Loucy (cell line): Measurements from ENCODE around the gene IL33.

Source experiments
- H2AFZ ChIP-seq: fragments of 200-600 bp; sonication (generic); 2 replicates; pipeline ENCODE4 v1.6.0; 2016; ENCODE audit warnings: antibody characterized with exemption, mild to moderate bottlenecking, low read length, moderate library complexity
- H3F3A ChIP-seq: fragments of 200-600 bp; 2 replicates; pipeline ENCODE4 v1.6.0; 2016; ENCODE audit warnings: antibody characterized with exemption, low read depth, mild to moderate bottlenecking
- H3K27me3 ChIP-seq: fragments of 200-600 bp; sonication (generic); 2 replicates; pipeline ENCODE4 v1.6.1; 2014; ENCODE audit warnings: low read length, mild to moderate bottlenecking; ENCODE audit not compliant: insufficient read depth, poor library complexity, severe bottlenecking
- H3K36me3 ChIP-seq: fragments of 200-600 bp; sonication (generic); 2 replicates; pipeline ENCODE4 v1.6.1; 2016; ENCODE audit warnings: low read length; ENCODE audit not compliant: insufficient read depth
- H3K4me1 ChIP-seq: fragments of 200-600 bp; sonication (generic); 2 replicates; pipeline ENCODE4 v1.5.1; 2014; ENCODE audit warnings: low read length, mild to moderate bottlenecking; ENCODE audit not compliant: insufficient read depth, poor library complexity, severe bottlenecking
- H3K4me2 ChIP-seq: fragments of 200-600 bp; sonication (generic); 2 replicates; pipeline ENCODE4 v1.6.0; 2014; ENCODE audit warnings: antibody characterized with exemption, low read length, low read depth, mild to moderate bottlenecking; ENCODE audit not compliant: poor library complexity, severe bottlenecking
- H3K4me3 ChIP-seq: fragments of 200-600 bp; sonication (generic); 2 replicates; pipeline ENCODE4 v1.5.1; 2014; ENCODE audit warnings: low read length, mild to moderate bottlenecking, mixed read lengths; ENCODE audit not compliant: poor library complexity, severe bottlenecking
- H3K79me2 ChIP-seq: fragments of 200-600 bp; sonication (generic); 2 replicates; pipeline ENCODE4 v1.6.1; 2014; ENCODE audit warnings: low read length; ENCODE audit not compliant: insufficient read depth
- H3K9ac ChIP-seq: fragments of 200-600 bp; sonication (generic); 2 replicates; pipeline ENCODE4 v1.6.0; 2014; ENCODE audit warnings: mild to moderate bottlenecking, low read depth, low read length, moderate library complexity; ENCODE audit not compliant: poor library complexity, severe bottlenecking
- H3K9me2 ChIP-seq: fragments of 200-600 bp; sonication (generic); replicated peaks from 2 replicates; pipeline ENCODE4 v1.6.1; 2016; ENCODE audit warnings: low read depth, low read length, mixed read lengths
- H3K9me3 ChIP-seq: fragments of 200-600 bp; sonication (generic); 2 replicates; pipeline ENCODE4 v1.6.1; 2014; ENCODE audit warnings: mild to moderate bottlenecking, antibody characterized with exemption, low read length, low read depth; ENCODE audit not compliant: insufficient read depth
- H4K20me1 ChIP-seq: fragments of 200-600 bp; sonication (generic); 2 replicates; pipeline ENCODE4 v1.6.0; 2014; ENCODE audit warnings: antibody characterized with exemption, low read length, mild to moderate bottlenecking; ENCODE audit not compliant: insufficient read depth, poor library complexity, severe bottlenecking
- EZH2phosphoT487 ChIP-seq: fragments of 200-600 bp; IDR thresholded peaks from 2 replicates; pipeline ENCODE4 v1.6.1; 2018; ENCODE audit warnings: antibody characterized with exemption, mild to moderate bottlenecking, moderate library complexity, borderline replicate concordance
- TF ChIP-seq, protein P1 (sequence below): fragments of 200-600 bp; sonication (generic); conservative IDR thresholded peaks from 2 replicates; pipeline ENCODE4 v1.5.1; 2014; ENCODE audit warnings: mild to moderate bottlenecking, antibody characterized with exemption, low read length

Gene IL33

DNA sequence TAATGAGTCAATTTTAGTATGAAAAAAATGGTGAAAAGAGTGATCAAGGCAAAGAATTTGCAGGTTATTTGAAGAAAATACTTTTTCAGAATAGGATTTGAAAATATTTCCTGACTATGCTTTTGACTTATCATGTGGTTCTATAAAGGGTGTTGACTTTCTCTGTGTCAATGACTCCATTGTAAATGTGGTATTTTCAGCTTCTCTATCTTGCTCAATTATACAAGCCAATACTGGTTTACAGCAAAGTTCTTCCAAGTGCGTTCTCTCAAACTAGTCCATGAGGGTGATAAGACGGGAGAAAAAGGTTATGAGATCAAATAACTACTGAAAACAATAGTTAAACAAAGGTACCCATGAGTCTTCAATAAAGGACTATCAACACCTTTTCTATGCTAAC, 21.7 kb downstream of the IL33 start:
- Histone ChIP-seq H3F3A (no peaks in the 10 kb centered on the region), H3K27me3 (no peaks in the 10 kb centered on the region), H3K4me3 (no peak overlapping the region), H3K9me3 (no peaks in the 10 kb centered on the region), H3K79me2 (no peaks in the 10 kb centered on the region), H3K36me3 (no peaks in the 10 kb centered on the region), H4K20me1 (no peaks in the 10 kb centered on the region), H3K9ac (no peak overlapping the region), H3K4me2 (no peak overlapping the region), H3K9me2 (no peaks in the 10 kb centered on the region), H2AFZ (no peak overlapping the region), H3K4me1 (no peaks in the 10 kb centered on the region)
- TF ChIP-seq, protein P1, sequence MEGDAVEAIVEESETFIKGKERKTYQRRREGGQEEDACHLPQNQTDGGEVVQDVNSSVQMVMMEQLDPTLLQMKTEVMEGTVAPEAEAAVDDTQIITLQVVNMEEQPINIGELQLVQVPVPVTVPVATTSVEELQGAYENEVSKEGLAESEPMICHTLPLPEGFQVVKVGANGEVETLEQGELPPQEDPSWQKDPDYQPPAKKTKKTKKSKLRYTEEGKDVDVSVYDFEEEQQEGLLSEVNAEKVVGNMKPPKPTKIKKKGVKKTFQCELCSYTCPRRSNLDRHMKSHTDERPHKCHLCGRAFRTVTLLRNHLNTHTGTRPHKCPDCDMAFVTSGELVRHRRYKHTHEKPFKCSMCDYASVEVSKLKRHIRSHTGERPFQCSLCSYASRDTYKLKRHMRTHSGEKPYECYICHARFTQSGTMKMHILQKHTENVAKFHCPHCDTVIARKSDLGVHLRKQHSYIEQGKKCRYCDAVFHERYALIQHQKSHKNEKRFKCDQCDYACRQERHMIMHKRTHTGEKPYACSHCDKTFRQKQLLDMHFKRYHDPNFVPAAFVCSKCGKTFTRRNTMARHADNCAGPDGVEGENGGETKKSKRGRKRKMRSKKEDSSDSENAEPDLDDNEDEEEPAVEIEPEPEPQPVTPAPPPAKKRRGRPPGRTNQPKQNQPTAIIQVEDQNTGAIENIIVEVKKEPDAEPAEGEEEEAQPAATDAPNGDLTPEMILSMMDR: no peak
- TF ChIP-seq EZH2phosphoT487: no peak

DNA sequence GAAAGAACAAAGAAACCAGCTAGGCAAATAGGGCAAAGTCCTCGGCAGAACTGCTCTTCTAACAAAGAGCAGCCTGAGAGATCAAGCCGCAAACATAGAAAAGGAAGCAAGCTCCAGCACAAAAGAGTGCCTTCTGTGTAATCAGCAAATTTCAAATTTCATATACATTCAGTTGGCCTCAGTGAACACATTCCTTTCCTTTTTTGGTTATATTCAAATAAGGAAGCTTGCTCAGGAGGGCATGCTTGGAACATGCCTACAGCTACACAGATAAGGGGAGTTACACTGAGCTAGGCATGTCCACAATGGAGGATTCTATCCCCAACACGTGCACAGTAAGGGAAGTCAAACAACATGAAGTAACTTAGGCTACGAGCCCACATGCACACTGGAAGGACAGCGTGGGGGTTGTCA, 23.4 kb downstream of the IL33 start:
- H3K9me3 ChIP-seq: no peaks in the 10 kb centered on the region
- H3F3A ChIP-seq: no peaks in the 10 kb centered on the region
- no peaks in the 10 kb centered on the region for H3K27me3 ChIP-seq
- H3K36me3 ChIP-seq: no peaks in the 10 kb centered on the region
- H3K4me2 ChIP-seq: no peak overlapping the region
- H2AFZ ChIP-seq: no peak overlapping the region
- H3K9me2 ChIP-seq: no peaks in the 10 kb centered on the region
- H4K20me1 ChIP-seq: no peaks in the 10 kb centered on the region
- no peak for TF ChIP-seq EZH2phosphoT487
- TF ChIP-seq, protein P1: no peak
- no peaks in the 10 kb centered on the region for H3K4me1 ChIP-seq
- no peak overlapping the region for H3K9ac ChIP-seq
- no peak overlapping the region for H3K4me3 ChIP-seq
- no peaks in the 10 kb centered on the region for H3K79me2 ChIP-seq

DNA sequence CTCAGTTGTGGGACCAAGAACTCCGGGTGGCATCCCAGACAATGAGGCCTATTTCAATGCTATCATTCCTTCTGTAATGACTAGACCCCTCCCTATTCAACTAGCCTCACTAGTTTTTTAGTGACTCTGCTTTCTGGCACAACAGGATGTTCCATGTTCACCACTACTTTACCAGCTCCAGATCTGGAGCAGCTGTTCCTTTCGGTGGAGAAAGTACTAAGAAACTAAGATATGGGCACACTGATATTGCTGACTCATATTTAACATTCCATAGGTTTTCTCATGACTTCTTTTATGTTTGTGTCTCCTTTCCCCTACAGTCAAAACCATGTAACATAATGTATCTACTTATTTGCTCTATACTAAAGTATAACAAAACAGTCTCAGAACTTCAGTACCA, 24.1 kb downstream of the IL33 start:
- no peaks in the 10 kb centered on the region for H3K79me2 ChIP-seq
- no peaks in the 10 kb centered on the region for H3K4me1 ChIP-seq
- no peak overlapping the region for H3K9ac ChIP-seq
- TF ChIP-seq EZH2phosphoT487: no peak
- TF ChIP-seq, protein P1: no peak
- H2AFZ ChIP-seq: no peak overlapping the region
- no peaks in the 10 kb centered on the region for H3K9me2 ChIP-seq
- H3K4me3 ChIP-seq: no peak overlapping the region
- no peaks in the 10 kb centered on the region for H4K20me1 ChIP-seq
- no peaks in the 10 kb centered on the region for H3K27me3 ChIP-seq
- H3K36me3 ChIP-seq: no peaks in the 10 kb centered on the region
- H3K9me3 ChIP-seq: no peaks in the 10 kb centered on the region
- H3F3A ChIP-seq: no peaks in the 10 kb centered on the region
- H3K4me2 ChIP-seq: no peak overlapping the region
